DMS 273 (cell line): Measurements from ENCODE around the gene HDDC3.

Source experiments
- DNase-seq: peaks from one replicate; lab custom pipeline; 2025; ENCODE audit not compliant: unreplicated experiment; lab: John Stamatoyannopoulos, UW

Gene HDDC3

GRCh38 chr15:90892498-90893174 is 39.7 kb downstream of the HDDC3 start:
- DNase-seq: no peak

- DNase-seq: no peak
These were observed 40.3 kb downstream of the HDDC3 start for GRCh38 chr15:90892023-90892422.

DNA sequence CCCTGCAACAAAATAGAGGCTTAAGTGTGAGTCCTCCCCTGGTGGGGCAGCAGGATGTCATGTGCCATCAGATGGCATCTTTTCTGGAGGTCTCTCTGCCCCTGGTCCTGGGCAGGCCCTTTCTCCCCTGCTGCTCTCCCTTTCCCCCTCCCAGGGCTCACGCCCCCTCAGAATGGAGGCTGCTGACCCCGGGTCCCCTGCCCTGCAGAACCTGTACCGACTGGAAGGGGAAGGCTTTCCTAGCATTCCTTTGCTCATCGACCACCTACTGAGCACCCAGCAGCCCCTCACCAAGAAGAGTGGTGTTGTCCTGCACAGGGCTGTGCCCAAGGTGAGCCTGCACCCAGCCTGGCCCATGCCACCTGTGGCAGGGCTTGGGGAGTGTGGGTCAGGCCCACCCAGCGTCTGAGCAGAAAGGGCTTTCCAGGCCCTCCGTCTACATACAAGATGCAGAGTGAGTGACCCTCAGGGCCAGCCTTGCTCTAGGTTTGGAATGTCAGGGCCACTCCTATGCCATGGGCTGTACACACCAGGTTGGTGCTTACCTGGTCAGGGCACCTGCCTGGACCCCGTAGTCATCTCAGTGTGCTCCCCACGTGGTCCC is 40.9 kb downstream of the HDDC3 start:
- no peak for DNase-seq

DNA sequence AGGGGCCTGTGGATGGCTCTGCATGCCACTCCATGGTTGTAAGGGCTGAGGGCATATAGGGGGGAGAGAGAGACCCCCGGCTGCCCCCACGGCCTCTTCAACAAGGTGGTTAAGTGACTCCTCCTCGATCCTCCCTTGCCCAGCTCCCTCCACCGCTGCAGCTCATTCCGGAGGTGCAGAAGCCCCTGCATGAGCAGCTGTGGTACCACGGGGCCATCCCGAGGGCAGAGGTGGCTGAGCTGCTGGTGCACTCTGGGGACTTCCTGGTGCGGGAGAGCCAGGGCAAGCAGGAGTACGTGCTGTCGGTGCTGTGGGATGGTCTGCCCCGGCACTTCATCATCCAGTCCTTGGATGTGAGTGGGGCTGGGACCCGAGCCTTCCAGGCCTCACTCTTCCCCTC is 41.5 kb downstream of the HDDC3 start:
- no peak for DNase-seq

DNA sequence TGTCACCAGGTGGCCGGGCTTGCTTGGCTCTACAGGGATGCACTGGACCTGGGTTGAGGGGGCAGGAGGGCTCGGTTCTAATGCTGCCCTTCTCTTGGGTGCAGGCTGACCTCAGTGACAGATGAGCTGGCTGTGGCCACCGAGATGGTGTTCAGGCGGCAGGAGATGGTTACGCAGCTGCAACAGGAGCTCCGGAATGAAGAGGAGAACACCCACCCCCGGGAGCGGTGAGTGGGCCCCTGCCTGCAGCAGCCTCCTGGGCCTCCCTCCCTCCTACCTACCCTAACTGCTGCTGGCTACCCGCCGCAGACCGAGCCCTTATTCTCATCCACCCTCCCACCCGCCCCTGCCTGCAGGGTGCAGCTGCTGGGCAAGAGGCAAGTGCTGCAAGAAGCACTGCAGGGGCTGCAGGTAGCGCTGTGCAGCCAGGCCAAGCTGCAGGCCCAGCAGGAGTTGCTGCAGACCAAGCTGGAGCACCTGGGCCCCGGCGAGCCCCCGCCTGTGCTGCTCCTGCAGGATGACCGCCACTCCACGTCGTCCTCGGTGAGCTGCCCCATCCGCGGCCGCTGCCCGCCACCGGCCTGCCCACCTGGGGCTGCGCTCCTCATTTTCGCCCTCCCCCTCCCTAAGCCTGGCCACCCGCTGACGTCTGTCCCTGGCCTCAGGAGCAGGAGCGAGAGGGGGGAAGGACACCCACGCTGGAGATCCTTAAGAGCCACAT is 42.5 kb downstream of the HDDC3 start:
- DNase-seq: no peak

DNA sequence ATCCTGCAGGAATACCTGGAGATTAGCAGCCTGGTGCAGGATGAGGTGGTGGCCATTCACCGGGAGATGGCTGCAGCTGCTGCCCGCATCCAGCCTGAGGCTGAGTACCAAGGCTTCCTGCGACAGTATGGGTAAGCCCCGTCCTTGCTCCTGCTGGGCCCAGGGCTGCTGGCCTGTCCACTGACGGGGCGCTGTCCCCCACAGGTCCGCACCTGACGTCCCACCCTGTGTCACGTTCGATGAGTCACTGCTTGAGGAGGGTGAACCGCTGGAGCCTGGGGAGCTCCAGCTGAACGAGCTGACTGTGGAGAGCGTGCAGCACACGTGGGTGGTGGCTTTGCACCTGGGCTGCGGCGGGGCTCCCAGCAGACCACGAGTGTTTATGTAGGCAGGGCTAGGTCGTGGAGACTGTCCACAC is 43.0 kb downstream of the HDDC3 start:
- no peak for DNase-seq

DNA sequence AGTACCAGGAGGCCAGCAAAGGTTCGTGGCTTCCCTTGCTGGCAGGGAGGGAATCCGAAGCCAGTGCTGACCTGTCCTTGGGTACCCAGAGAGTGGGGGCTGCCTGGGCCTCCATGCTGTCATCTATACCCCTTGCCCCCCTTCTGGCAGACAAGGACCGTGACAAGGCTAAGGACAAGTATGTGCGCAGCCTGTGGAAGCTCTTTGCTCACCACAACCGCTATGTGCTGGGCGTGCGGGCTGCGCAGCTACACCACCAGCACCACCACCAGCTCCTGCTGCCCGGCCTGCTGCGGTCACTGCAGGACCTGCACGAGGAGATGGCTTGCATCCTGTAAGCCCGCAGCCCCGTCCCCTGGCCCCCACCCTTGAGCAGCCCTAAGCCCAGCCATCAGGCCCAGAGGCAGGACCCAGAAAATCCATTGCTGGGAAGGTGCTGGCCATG is 45.3 kb downstream of the HDDC3 start:
- DNase-seq: no peak

GRCh38 chr15:90886291-90886614 is 46.1 kb downstream of the HDDC3 start:
- DNase-seq: no peak

GRCh38 chr15:90885432-90886290 is 46.7 kb downstream of the HDDC3 start:
- peak; percentile 75 for DNase-seq

- no peak for DNase-seq
These were observed 47.5 kb downstream of the HDDC3 start for GRCh38 chr15:90884719-90885431.

GRCh38 chr15:90883976-90884718 is 48.2 kb downstream of the HDDC3 start, which contains the start of gene FES:
TSS of gene FES (plus strand) at chr15:90884504. CDS start at chr15:90885046, 542 bp downstream.
- no peak for DNase-seq

DNA sequence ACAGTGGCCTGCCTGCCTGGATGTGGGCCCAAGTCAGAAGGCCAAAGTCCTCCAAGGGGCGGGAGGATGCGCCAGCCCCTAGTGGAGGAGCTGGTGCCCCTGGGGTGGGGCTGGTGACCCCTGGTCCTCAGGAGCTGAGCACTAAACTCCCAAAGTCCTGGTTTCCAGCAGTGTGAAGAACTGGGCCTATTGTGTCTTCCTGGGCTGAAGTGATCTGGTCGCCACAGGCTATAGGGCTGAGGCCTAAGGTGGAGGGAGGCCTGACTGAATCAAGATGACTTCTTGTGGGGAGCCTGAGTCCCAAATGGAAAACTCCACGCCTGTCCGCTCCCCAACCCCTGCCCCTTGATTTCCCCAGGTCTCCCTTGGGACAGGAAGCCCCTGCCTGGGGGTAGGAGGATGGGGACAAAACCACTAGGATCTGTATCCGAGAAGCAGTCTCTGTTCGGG is 48.8 kb downstream of the HDDC3 start:
- no peak for DNase-seq

DNA sequence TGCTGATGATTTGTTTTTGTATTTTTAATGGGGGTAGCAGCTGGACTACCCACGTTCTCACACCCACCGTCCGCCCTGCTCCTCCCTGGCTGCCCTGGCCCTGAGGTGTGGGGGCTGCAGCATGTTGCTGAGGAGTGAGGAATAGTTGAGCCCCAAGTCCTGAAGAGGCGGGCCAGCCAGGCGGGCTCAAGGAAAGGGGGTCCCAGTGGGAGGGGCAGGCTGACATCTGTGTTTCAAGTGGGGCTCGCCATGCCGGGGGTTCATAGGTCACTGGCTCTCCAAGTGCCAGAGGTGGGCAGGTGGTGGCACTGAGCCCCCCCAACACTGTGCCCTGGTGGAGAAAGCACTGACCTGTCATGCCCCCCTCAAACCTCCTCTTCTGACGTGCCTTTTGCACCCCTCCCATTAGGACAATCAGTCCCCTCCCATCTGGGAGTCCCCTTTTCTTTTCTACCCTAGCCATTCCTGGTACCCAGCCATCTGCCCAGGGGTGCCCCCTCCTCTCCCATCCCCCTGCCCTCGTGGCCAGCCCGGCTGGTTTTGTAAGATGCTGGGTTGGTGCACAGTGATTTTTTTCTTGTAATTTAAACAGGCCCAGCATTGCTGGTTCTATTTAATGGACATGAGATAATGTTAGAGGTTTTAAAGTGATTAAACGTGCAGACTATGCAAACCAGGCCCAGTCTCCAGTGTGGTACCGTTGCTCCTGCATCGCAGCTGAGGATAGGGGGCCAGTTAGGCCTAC is 49.4 kb downstream of the HDDC3 start:
- DNase-seq: no peak

GRCh38 chr15:90881978-90882721 is 50.2 kb downstream of the HDDC3 start:
- no peak for DNase-seq

- no peak for DNase-seq
These were observed 51.0 kb downstream of the HDDC3 start for GRCh38 chr15:90881181-90881977.

GRCh38 chr15:90880381-90881145 is 51.8 kb downstream of the HDDC3 start:
- DNase-seq: no peak
